Caco-2 (cell line): ENCODE measurements around the gene TNS3. TPM values are rescaled to one million over a fixed set of nuclear protein-coding genes. Genes with fewer than 3 reads are reported as not detected.
A peak's percentile ranks its signal among the peaks of the same experiment; 100 is the strongest.

Source experiments
- BruUV-seq: library from RNA; stranded (reverse); fragments of 400-500 nt; replicated peaks from 2 replicates; lab custom pipeline; 2021; lab: Mats Ljungman, UMichigan
- CTCF ChIA-PET: fragments of 300-600 bp; sonication (Branson Sonifier 250); formaldehyde crosslinking; loops from one replicate; lab custom pipeline; 2022; ENCODE audit warnings: antibody characterized with exemption; lab: Charles Lee
- POLR2A ChIA-PET: fragments of 300-600 bp; sonication (Branson Sonifier 250); formaldehyde crosslinking; loops from one replicate; lab custom pipeline; 2022; ENCODE audit warnings: antibody characterized with exemption; lab: Charles Lee
- DNase-seq, 2 experiments: peaks; one replicate each; pipeline versions ENCODE4 v3.0.0 to v3.0.0-alpha.2; 2020 to 2022
- H3K27me3 ChIP-seq: replicated peaks from 2 replicates; pipeline ENCODE4 v1.6.0; 2011; ENCODE audit warnings: low read length; ENCODE audit not compliant: control insufficient read depth, insufficient read depth
- H3K36me3 ChIP-seq: 2 replicates; pipeline ENCODE4 v1.5.1; 2011; ENCODE audit warnings: low read length; ENCODE audit not compliant: control insufficient read depth, insufficient read depth
- H3K4me1 ChIP-seq: fragments of 250-450 bp; sonication (Bioruptor Pico); 2 replicates; pipeline ENCODE4 v1.5.1; 2020; ENCODE audit warnings: mild to moderate bottlenecking
- H3K4me3 ChIP-seq: 2 replicates; pipeline ENCODE4 v1.5.1; 2011; ENCODE audit warnings: low read depth, mild to moderate bottlenecking, control low read depth, low read length
- H3K9me3 ChIP-seq: fragments of 250-450 bp; sonication (Bioruptor Pico); 2 replicates; pipeline ENCODE4 v1.5.1; 2020; ENCODE audit warnings: mild to moderate bottlenecking, moderate library complexity
- H3K27ac Mint-ChIP-seq: one replicate; pipeline ENCODE4 v1.8.0; 2022; ENCODE audit warnings: mixed read lengths; ENCODE audit not compliant: unreplicated experiment
- H3K27me3 Mint-ChIP-seq: one replicate; pipeline ENCODE4 v1.8.0; 2022; ENCODE audit warnings: mixed read lengths; ENCODE audit not compliant: insufficient read depth, unreplicated experiment
- H3K36me3 Mint-ChIP-seq: one replicate; pipeline ENCODE4 v1.8.0; 2022; ENCODE audit warnings: mild to moderate bottlenecking, mixed read lengths; ENCODE audit not compliant: insufficient read depth, unreplicated experiment
- H3K4me1 Mint-ChIP-seq: one replicate; pipeline ENCODE4 v1.8.0; 2022; ENCODE audit warnings: low read depth, mixed read lengths; ENCODE audit not compliant: unreplicated experiment
- H3K4me3 Mint-ChIP-seq: one replicate; pipeline ENCODE4 v1.8.0; 2022; ENCODE audit warnings: mild to moderate bottlenecking, moderate library complexity, mixed read lengths; ENCODE audit not compliant: unreplicated experiment
- H3K9me3 Mint-ChIP-seq: one replicate; pipeline ENCODE4 v1.8.0; 2022; ENCODE audit warnings: mixed read lengths; ENCODE audit not compliant: unreplicated experiment
- intact Hi-C: fragments of 100-400 bp; cut with micrococcal nuclease; formaldehyde crosslinking; loops from one replicate; pipeline ENCODE4 v1.10.0; 2022; ENCODE audit not compliant: unreplicated experiment
- total RNA-seq: library from RNA; stranded (reverse); gene quantifications from 2 replicates; pipeline ENCODE4 v1.2.3, GENCODE V29; 2022
- TF ChIP-seq, protein P1 (sequence below), 2 experiments: fragments of 200-600 bp in 1 of 2; IDR thresholded peaks; 1 replicate in 1 of 2; 2 replicates in 1 of 2; pipeline versions ENCODE4 v1.5.1 to v1.8.0; 2011 to 2022; ENCODE audit warnings: antibody characterized with exemption in 1 of 2, control low read depth in 1 of 2, inconsistent platforms in 1 of 2, low read depth in 1 of 2, low read length in 1 of 2, mild to moderate bottlenecking in 1 of 2, moderate library complexity in 1 of 2; ENCODE audit not compliant: insufficient read depth in 1 of 2, severe bottlenecking in 1 of 2, unreplicated experiment in 1 of 2

TNS3 gene
- total RNA-seq, 1 experiment from 2014 or later = 263 TPM

DNA sequence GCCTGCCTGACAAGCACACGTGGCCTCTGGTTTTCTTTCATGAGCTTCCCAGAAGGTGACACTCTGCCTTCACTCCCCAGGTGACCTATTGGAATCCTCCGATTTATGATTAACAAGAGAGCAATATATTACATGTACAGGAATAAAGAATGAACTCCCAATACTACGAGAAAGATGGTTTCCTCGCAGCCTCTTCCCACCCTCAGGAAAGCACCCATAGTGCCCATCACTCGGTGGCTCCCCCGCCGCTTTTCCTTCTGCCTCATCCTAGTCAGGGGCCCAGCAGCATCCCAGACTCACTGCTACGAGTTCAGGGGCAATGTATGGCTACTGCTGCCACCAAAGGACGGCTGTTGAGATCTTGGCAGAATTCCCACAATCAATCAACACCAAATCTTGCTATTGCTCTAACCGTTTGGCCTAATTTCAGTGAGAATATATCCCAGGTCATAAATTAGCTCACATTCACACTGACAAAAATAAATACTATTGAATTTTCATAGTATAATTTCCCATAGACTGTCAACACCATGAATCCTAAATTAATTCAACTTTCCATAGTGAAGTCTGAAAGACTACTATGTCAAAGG, 196.3 kb downstream of the TNS3 start:
- H3K36me3 ChIP-seq = peaks cover 7% of the 10 kb centered on the region
- no peaks in the 10 kb centered on the region for H3K27me3 ChIP-seq
- CTCF ChIA-PET = no interaction called here
- no peak overlapping the region for H3K4me3 ChIP-seq
- no TSS peak for BruUV-seq
- intact Hi-C loops = loop anchor here (10.0 kb wide), 1 partner anchor 121 kb away; no protein-coding TSS in a partner anchor
- POLR2A ChIA-PET = no interaction called here
- no peak for DNase-seq
- H3K36me3 Mint-ChIP-seq = peaks cover 94% of the 10 kb centered on the region
- no peaks in the 10 kb centered on the region for H3K9me3 ChIP-seq
- peak overlapping the region; percentile 84 for H3K27ac Mint-ChIP-seq
- no peaks in the 10 kb centered on the region for H3K27me3 Mint-ChIP-seq
- H3K4me3 Mint-ChIP-seq = no peak overlapping the region
- peaks cover 62% of the 10 kb centered on the region for H3K4me1 Mint-ChIP-seq
- peaks cover 48% of the 10 kb centered on the region for H3K4me1 ChIP-seq
- TF ChIP-seq, protein P1, sequence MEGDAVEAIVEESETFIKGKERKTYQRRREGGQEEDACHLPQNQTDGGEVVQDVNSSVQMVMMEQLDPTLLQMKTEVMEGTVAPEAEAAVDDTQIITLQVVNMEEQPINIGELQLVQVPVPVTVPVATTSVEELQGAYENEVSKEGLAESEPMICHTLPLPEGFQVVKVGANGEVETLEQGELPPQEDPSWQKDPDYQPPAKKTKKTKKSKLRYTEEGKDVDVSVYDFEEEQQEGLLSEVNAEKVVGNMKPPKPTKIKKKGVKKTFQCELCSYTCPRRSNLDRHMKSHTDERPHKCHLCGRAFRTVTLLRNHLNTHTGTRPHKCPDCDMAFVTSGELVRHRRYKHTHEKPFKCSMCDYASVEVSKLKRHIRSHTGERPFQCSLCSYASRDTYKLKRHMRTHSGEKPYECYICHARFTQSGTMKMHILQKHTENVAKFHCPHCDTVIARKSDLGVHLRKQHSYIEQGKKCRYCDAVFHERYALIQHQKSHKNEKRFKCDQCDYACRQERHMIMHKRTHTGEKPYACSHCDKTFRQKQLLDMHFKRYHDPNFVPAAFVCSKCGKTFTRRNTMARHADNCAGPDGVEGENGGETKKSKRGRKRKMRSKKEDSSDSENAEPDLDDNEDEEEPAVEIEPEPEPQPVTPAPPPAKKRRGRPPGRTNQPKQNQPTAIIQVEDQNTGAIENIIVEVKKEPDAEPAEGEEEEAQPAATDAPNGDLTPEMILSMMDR (IDR thresholded peaks at IDR 0.05; ENCODE audit: insufficient read depth in 1 of 2, low read depth in 1 of 2, low read length in 1 of 2, severe bottlenecking in 1 of 2, unreplicated experiment in 1 of 2) = no peak
- H3K9me3 Mint-ChIP-seq = no peaks in the 10 kb centered on the region

DNA sequence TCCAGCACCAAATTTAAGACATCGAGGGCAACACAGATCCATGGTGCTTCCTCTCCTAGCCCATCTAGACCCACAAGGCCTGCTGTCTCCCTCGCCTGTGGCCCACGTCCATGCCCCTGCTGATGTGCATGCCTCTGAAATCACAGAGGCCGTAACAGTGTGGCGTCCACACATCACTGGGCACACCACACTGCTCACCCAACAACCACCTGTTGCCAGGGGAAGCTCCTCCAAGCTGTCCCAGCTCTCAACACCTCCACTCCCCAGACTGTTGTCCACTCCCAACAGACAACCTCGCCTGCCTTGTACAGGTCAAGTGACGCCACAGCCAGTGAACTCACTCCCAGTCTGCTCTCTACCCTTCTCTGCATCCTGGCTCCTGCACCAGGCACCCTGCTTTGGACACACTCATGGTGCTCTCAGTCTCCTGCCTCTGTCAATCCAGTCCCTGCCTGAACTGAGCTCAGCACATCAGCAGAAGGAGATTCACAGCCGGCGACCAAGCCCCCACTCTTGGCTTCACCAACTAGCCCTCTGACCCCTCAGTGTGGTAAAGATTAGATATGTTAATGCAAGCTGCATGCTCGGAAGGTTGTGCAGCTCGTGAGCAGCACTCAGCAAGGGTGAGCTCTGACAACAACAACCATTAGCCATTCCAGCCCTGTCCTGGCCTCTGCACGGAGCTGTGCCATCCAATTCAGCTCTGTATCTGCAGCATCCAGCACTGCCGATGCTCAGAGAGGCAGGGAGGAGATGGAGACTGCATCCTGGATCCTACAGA, 197.0 kb downstream of the TNS3 start:
- intact Hi-C loops = loop anchor here (10.0 kb wide), 1 partner anchor 120 kb away; no protein-coding TSS in a partner anchor
- TF ChIP-seq, protein P1 (IDR thresholded peaks at IDR 0.05; ENCODE audit: insufficient read depth in 1 of 2, low read depth in 1 of 2, low read length in 1 of 2, severe bottlenecking in 1 of 2, unreplicated experiment in 1 of 2) = no peak
- no TSS peak for BruUV-seq
- H3K4me3 ChIP-seq = no peak overlapping the region
- peaks cover 7% of the 10 kb centered on the region for H3K36me3 ChIP-seq
- peak overlapping the region; percentile 5 for H3K4me3 Mint-ChIP-seq
- peaks cover 66% of the 10 kb centered on the region for H3K4me1 Mint-ChIP-seq
- no peaks in the 10 kb centered on the region for H3K27me3 Mint-ChIP-seq
- H3K9me3 ChIP-seq = no peaks in the 10 kb centered on the region
- peaks cover 94% of the 10 kb centered on the region for H3K36me3 Mint-ChIP-seq
- H3K4me1 ChIP-seq = peaks cover 55% of the 10 kb centered on the region
- POLR2A ChIA-PET = no interaction called here
- no peaks in the 10 kb centered on the region for H3K27me3 ChIP-seq
- H3K9me3 Mint-ChIP-seq = no peaks in the 10 kb centered on the region
- CTCF ChIA-PET = no interaction called here
- H3K27ac Mint-ChIP-seq = peak overlapping the region; percentile 84
- DNase-seq = no peak

DNA sequence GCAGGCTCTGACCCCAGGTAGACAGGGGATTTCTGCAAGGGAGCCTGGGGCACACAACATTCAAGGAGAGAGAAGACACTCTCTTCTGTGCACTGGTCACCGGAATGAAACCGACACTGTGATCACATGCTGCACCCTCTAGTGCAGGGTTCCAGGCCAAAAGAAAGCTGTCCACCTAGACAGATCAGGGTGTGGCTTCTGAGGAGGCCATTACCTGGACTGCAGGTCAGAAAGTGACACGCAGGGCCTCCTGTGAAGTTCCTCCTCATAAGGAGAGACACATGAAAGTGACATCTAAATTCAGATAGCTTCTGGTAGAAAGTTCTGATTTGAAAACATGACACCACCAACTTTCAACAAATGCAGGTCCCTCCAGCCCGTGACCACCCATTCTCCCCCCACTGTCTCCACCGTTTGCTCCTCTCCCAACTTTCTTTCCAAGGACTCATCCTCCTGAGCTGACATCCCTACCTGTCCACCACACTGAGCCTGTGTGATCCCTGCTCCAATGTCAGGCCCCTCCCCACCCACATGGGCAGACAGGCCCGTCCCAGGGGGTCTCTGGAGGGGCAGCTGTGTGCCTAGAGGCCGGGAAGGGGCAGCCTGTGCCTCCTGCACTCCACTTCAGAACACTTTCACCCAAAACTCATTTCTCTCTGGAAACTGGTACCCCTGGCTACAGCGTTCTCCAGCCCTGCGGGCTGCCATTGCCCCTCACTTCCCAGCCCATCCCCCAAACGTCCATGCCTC, 198.0 kb downstream of the TNS3 start:
- no TSS peak for BruUV-seq
- Histone ChIP-seq H3K27me3 (no peaks in the 10 kb centered on the region), H3K9me3 (no peaks in the 10 kb centered on the region), H3K4me1 (peaks cover 59% of the 10 kb centered on the region), H3K4me3 (no peak overlapping the region), H3K36me3 (peaks cover 7% of the 10 kb centered on the region)
- POLR2A ChIA-PET = no interaction called here
- no peaks in the 10 kb centered on the region for H3K27me3 Mint-ChIP-seq
- H3K4me3 Mint-ChIP-seq = no peak overlapping the region
- H3K9me3 Mint-ChIP-seq = no peaks in the 10 kb centered on the region
- peaks cover 92% of the 10 kb centered on the region for H3K36me3 Mint-ChIP-seq
- TF ChIP-seq, protein P1 (IDR thresholded peaks at IDR 0.05; ENCODE audit: insufficient read depth in 1 of 2, low read depth in 1 of 2, low read length in 1 of 2, severe bottlenecking in 1 of 2, unreplicated experiment in 1 of 2) = no peak
- no peak for DNase-seq
- H3K27ac Mint-ChIP-seq = peak overlapping the region; percentile 84
- CTCF ChIA-PET = no interaction called here
- H3K4me1 Mint-ChIP-seq = peaks cover 63% of the 10 kb centered on the region
- intact Hi-C loops = loop anchor here (10.0 kb wide), 1 partner anchor 119 kb away; no protein-coding TSS in a partner anchor
